Renal cortex interstitium (tissue), 11 donors: ENCODE data around the gene PTPRT. TPM values are rescaled to one million over a fixed set of nuclear protein-coding genes. Genes with fewer than 3 reads are reported as not detected.
"Not testable (repeated sequence)": the region's sequence is repeated elsewhere in the genome, so short reads cannot be mapped to it uniquely, and the experiment has no call there.

Experiments used
- DNase-seq, 11 donors: peaks; one replicate each; pipeline ENCODE4 v3.0.0-alpha.2; 2013; ENCODE audit warnings: low read depth in 9 of 11, low spot score in 4 of 11; ENCODE audit errors: extremely low read depth in 1 of 11
- polyA plus RNA-seq, 3 donors: library from polyadenylated mRNA; unstranded; fragments of 120-200 nt; gene quantifications; one replicate each; pipeline ENCODE4 v1.2.1, GENCODE V29; 2013; ENCODE audit not compliant: insufficient read length in 3 of 3

The PTPRT gene
- polyA plus RNA-seq, 3 donors = 0.78 to 1.0 (median 0.86) TPM

GRCh38 chr20:43188861-43189553 is 699 bp downstream of the PTPRT start:
- no peak for DNase-seq

- no peak for DNase-seq
These were observed 1.5 kb downstream of the PTPRT start for GRCh38 chr20:43188234-43188653.

GRCh38 chr20:43187476-43188233 is 2.1 kb downstream of the PTPRT start:
- peak in 8 of 11 donors; percentile 49 to 65 (median 60) for DNase-seq

- DNase-seq = no peak
These were observed 3.4 kb downstream of the PTPRT start for GRCh38 chr20:43186312-43186711.

GRCh38 chr20:43185901-43186300 is 3.8 kb downstream of the PTPRT start:
- DNase-seq = no peak

- no peak for DNase-seq
These were observed 6.1 kb downstream of the PTPRT start for GRCh38 chr20:43183536-43184070.

- peak in 2 of 11 donors; percentile 44 to 56 for DNase-seq
These were observed 11.6 kb downstream of the PTPRT start for GRCh38 chr20:43178080-43178479.

- no peak for DNase-seq
These were observed 13.0 kb downstream of the PTPRT start for GRCh38 chr20:43176726-43177125.

- no peak for DNase-seq
These were observed 17.8 kb downstream of the PTPRT start for GRCh38 chr20:43171930-43172329.

GRCh38 chr20:43170771-43171170 is 18.9 kb downstream of the PTPRT start:
- DNase-seq = no peak

GRCh38 chr20:43167615-43168014 is 22.1 kb downstream of the PTPRT start:
- no peak for DNase-seq

- no peak for DNase-seq
These were observed 22.7 kb downstream of the PTPRT start for GRCh38 chr20:43167021-43167420.

- DNase-seq = no peak
These were observed 24.1 kb downstream of the PTPRT start for GRCh38 chr20:43165611-43166010.

GRCh38 chr20:43164736-43165135 is 25.0 kb downstream of the PTPRT start:
- not testable (repeated sequence) for DNase-seq

GRCh38 chr20:43161716-43162115 is 28.0 kb downstream of the PTPRT start:
- DNase-seq = no peak

GRCh38 chr20:43160941-43161340 is 28.8 kb downstream of the PTPRT start:
- no peak for DNase-seq

GRCh38 chr20:43159994-43160393 is 29.7 kb downstream of the PTPRT start:
- DNase-seq = no peak

- DNase-seq = no peak
These were observed 34.2 kb downstream of the PTPRT start for GRCh38 chr20:43155366-43156100.

- DNase-seq = no peak
These were observed 37.8 kb downstream of the PTPRT start for GRCh38 chr20:43151901-43152300.

- no peak for DNase-seq
These were observed 38.5 kb downstream of the PTPRT start for GRCh38 chr20:43151256-43151655.
